SK-N-SH (cell line): ENCODE measurements around the gene IDI2. TPM values are rescaled to one million over a fixed set of nuclear protein-coding genes. Genes with fewer than 3 reads are reported as not detected.

Experiments
- CTCF ChIA-PET: fragments of 300-600, 350-600 bp; formaldehyde crosslinking; extraction: SDS; loops from one replicate; lab custom pipeline; 2021; lab: Yijun Ruan, JAX
- POLR2A ChIA-PET: fragments of 350-600 bp; sonication (Branson Sonifier 250); formaldehyde crosslinking; extraction: SDS; loops from one replicate; lab custom pipeline; 2020; ENCODE audit warnings: antibody characterized with exemption, inconsistent platforms; lab: Yijun Ruan, JAX
- DNase-seq: peaks from one replicate; pipeline ENCODE4 v3.0.0; 2012
- H2AFZ ChIP-seq: fragments of 200-600 bp; sonication (generic); 2 replicates; pipeline ENCODE4 v1.8.1; 2016; ENCODE audit warnings: antibody characterized with exemption, mild to moderate bottlenecking, low read depth
- H3F3A ChIP-seq: fragments of 200-600 bp; sonication (generic); replicated peaks from 2 replicates; pipeline ENCODE3; 2016; ENCODE audit warnings: antibody characterized with exemption, mild to moderate bottlenecking; ENCODE audit not compliant: insufficient read depth
- H3K27ac ChIP-seq, 2 experiments: fragments of 200-500 bp in 1 of 2; fragments of 200-600 bp in 1 of 2; sonication (Bioruptor generic) in 1 of 2; sonication (generic), shearing (Covaris generic) in 1 of 2; 2 replicates each; pipeline versions ENCODE4 v1.5.1 to v1.6.1; 2014 to 2016; ENCODE audit warnings: low read depth in 2 of 2, inconsistent platforms in 1 of 2, low read length in 1 of 2, mild to moderate bottlenecking in 1 of 2, mixed read lengths in 1 of 2
- H3K27me3 ChIP-seq: fragments of 200-600 bp; sonication (generic), shearing (Covaris generic); 2 replicates; pipeline ENCODE4 v1.6.1; 2016; ENCODE audit warnings: mixed run types; ENCODE audit not compliant: insufficient read depth
- H3K36me3 ChIP-seq, 2 experiments: fragments of 200-500 bp in 1 of 2; fragments of 200-600 bp in 1 of 2; sonication (Bioruptor generic) in 1 of 2; sonication (generic) in 1 of 2; replicated peaks in 1 of 2; 2 replicates each; pipeline versions ENCODE3 to v1.5.1; 2014 to 2016; ENCODE audit warnings: low read length in 1 of 2, mild to moderate bottlenecking in 1 of 2; ENCODE audit not compliant: insufficient read depth in 2 of 2, control insufficient read depth in 1 of 2
- H3K4me1 ChIP-seq, 2 experiments: fragments of 200-500 bp in 1 of 2; fragments of 200-600 bp in 1 of 2; sonication (Bioruptor generic) in 1 of 2; sonication (generic), shearing (Covaris generic) in 1 of 2; 2 replicates each; pipeline versions ENCODE4 v1.5.1 to v1.6.1; 2014 to 2016; ENCODE audit warnings: low read depth in 1 of 2, low read length in 1 of 2, mixed run types in 1 of 2; ENCODE audit not compliant: insufficient read depth in 2 of 2, control insufficient read depth in 1 of 2
- H3K4me2 ChIP-seq: fragments of 200-600 bp; sonication (generic), shearing (Covaris generic); 2 replicates; pipeline ENCODE4 v1.6.1; 2017; ENCODE audit warnings: mixed run types
- H3K4me3 ChIP-seq, 2 experiments: fragments of 200-500 bp in 1 of 2; fragments of 200-600 bp in 1 of 2; sonication (Bioruptor generic) in 1 of 2; sonication (generic), shearing (Covaris generic) in 1 of 2; 2 replicates each; pipeline versions ENCODE4 v1.5.1 to v1.8.1; 2014 to 2016; ENCODE audit warnings: low read depth in 2 of 2, inconsistent platforms in 1 of 2, low read length in 1 of 2, mild to moderate bottlenecking in 1 of 2, mixed read lengths in 1 of 2, moderate library complexity in 1 of 2
- H3K79me2 ChIP-seq: fragments of 200-600 bp; sonication (generic); 2 replicates; pipeline ENCODE4 v1.8.1; 2017; ENCODE audit warnings: mild to moderate bottlenecking; ENCODE audit not compliant: insufficient read depth
- H3K9ac ChIP-seq: fragments of 200-600 bp; sonication (generic); 2 replicates; pipeline ENCODE4 v1.6.1; 2017; ENCODE audit warnings: mixed run types
- H3K9me2 ChIP-seq: fragments of 200-600 bp; sonication (generic); 2 replicates; pipeline ENCODE4 v1.6.1; 2017; ENCODE audit warnings: mixed run types
- H3K9me3 ChIP-seq: fragments of 200-600 bp; sonication (generic); 2 replicates; pipeline ENCODE4 v1.6.1; 2017; ENCODE audit warnings: mixed run types, mild to moderate bottlenecking, moderate library complexity
- H4K20me1 ChIP-seq: fragments of 200-600 bp; sonication (generic); 2 replicates; pipeline ENCODE4 v1.6.1; 2017; ENCODE audit warnings: mild to moderate bottlenecking, mixed run types; ENCODE audit not compliant: insufficient read depth
- CHD2 ChIP-seq: fragments of 150-350 bp; IDR thresholded peaks from 2 replicates; pipeline ENCODE4 v1.6.1; 2018; ENCODE audit warnings: low read length; ENCODE audit not compliant: partially characterized antibody
- EZH2phosphoT487 ChIP-seq: fragments of 200-600 bp; sonication (generic); IDR thresholded peaks from 2 replicates; pipeline ENCODE4 v1.6.1; 2017; ENCODE audit warnings: low read depth, mixed run types, mild to moderate bottlenecking, antibody characterized with exemption, moderate library complexity, borderline replicate concordance
- FOSL2 ChIP-seq: IDR thresholded peaks from 2 replicates; pipeline ENCODE4 v1.4.0; 2012; ENCODE audit warnings: low read depth, mild to moderate bottlenecking, moderate library complexity, borderline replicate concordance
- FOXJ3 ChIP-seq: sonication (generic); formaldehyde crosslinking; IDR thresholded peaks from 2 replicates; pipeline ENCODE4 v1.5.1; 2020; ENCODE audit warnings: mild to moderate bottlenecking, missing genetic modification reagents
- FOXM1 ChIP-seq: IDR thresholded peaks from 2 replicates; pipeline ENCODE4 v1.4.0; 2012; ENCODE audit warnings: low read depth, mild to moderate bottlenecking
- GABPA ChIP-seq: IDR thresholded peaks from 2 replicates; pipeline ENCODE4 v1.4.0; 2012; ENCODE audit warnings: low read depth, mild to moderate bottlenecking
- GATA2 ChIP-seq: sonication (generic); formaldehyde crosslinking; IDR thresholded peaks from 2 replicates; pipeline ENCODE4 v1.5.0; 2020; ENCODE audit warnings: mild to moderate bottlenecking, missing genetic modification reagents
- IRF3 ChIP-seq: fragments of 150-350 bp; IDR thresholded peaks from 2 replicates; pipeline ENCODE4 v1.6.1; 2016; ENCODE audit warnings: mild to moderate bottlenecking, low read depth, low read length
- MEF2A ChIP-seq: IDR thresholded peaks from 2 replicates; pipeline ENCODE4 v1.4.0; 2012; ENCODE audit warnings: low read depth, borderline replicate concordance
- MXI1 ChIP-seq: IDR thresholded peaks from 2 replicates; pipeline ENCODE4 v1.6.1; 2012; ENCODE audit warnings: mild to moderate bottlenecking, low read depth, low read length, improper control_type of control experiment
- NFIC ChIP-seq: IDR thresholded peaks from 2 replicates; pipeline ENCODE4 v1.4.0; 2012; ENCODE audit warnings: borderline replicate concordance
- NRF1 ChIP-seq: IDR thresholded peaks from 2 replicates; pipeline ENCODE4 v1.6.1; 2012; ENCODE audit warnings: low read depth, mild to moderate bottlenecking, low read length
- RAD21 ChIP-seq: IDR thresholded peaks from 2 replicates; pipeline ENCODE4 v1.6.1; 2012; ENCODE audit warnings: mild to moderate bottlenecking, low read length
- RFX5 ChIP-seq: IDR thresholded peaks from 2 replicates; pipeline ENCODE4 v1.6.1; 2012; ENCODE audit warnings: mild to moderate bottlenecking, improper control_type of control experiment, low read length
- RXRA ChIP-seq: IDR thresholded peaks from 2 replicates; pipeline ENCODE4 v1.4.0; 2012; ENCODE audit warnings: low read depth, mild to moderate bottlenecking, borderline replicate concordance
- TCF12 ChIP-seq: IDR thresholded peaks from 2 replicates; pipeline ENCODE4 v1.4.0; 2012
- TEAD4 ChIP-seq: IDR thresholded peaks from 2 replicates; pipeline ENCODE4 v1.4.0; 2012; ENCODE audit warnings: mild to moderate bottlenecking, borderline replicate concordance; ENCODE audit not compliant: insufficient read depth
- USF2 ChIP-seq: fragments of 150-350 bp; IDR thresholded peaks from 2 replicates; pipeline ENCODE4 v1.6.1; 2017; ENCODE audit warnings: antibody characterized with exemption, low read length, low read depth, borderline replicate concordance
- YY1 ChIP-seq: IDR thresholded peaks from 2 replicates; pipeline ENCODE4 v1.4.0; 2012; ENCODE audit warnings: low read depth, mild to moderate bottlenecking
- WGBS: methylation state at CpG from one replicate; pipeline ENCODE4 v1.1.6; 2017; ENCODE audit warnings: low lambda C conversion rate; 5-methylcytosine and 5-hydroxymethylcytosine counted together
- polyA plus RNA-seq, 3 experiments: library from polyadenylated mRNA; depleted of rRNA; stranded (reverse); fragments of >200 nt; gene quantifications; 2 replicates each; pipeline ENCODE4 v1.2.3, GENCODE V29; 2012
- TF ChIP-seq, protein P1 (sequence below): IDR thresholded peaks from 2 replicates; pipeline ENCODE4 v1.4.0; 2012; ENCODE audit warnings: low read depth, borderline replicate concordance
- TF ChIP-seq, protein P2 (sequence below): IDR thresholded peaks from 2 replicates; pipeline ENCODE4 v1.4.0; 2012; ENCODE audit warnings: low read depth, borderline replicate concordance

IDI2 gene
- polyA plus RNA-seq, 1 of the 3 experiments (the other 2 are of a cell fraction): not detected

- H3K79me2 ChIP-seq: peaks cover 96% of the 10 kb centered on the region
- H3K9me3 ChIP-seq: no peaks in the 10 kb centered on the region
- H3K4me1 ChIP-seq: peaks cover 0 to 5% of the 10 kb centered on the region in 2 experiments; a peak in 1 of 4 replicates
- ChIA-PET POLR2A (no interaction called here), CTCF (no interaction called here)
- no peak overlapping the region for H3K4me2 ChIP-seq
- H3K4me3 ChIP-seq: no peak overlapping the region
- H3K9me2 ChIP-seq: no peaks in the 10 kb centered on the region
- H3K27me3 ChIP-seq: no peaks in the 10 kb centered on the region
- TF ChIP-seq MEF2A: no peak
- TF ChIP-seq FOXJ3: no peak
- TF ChIP-seq RXRA: no peak
- no peak for TF ChIP-seq USF2
- TF ChIP-seq NFIC: no peak
- TF ChIP-seq FOXM1: no peak
- TF ChIP-seq MXI1: no peak
- TF ChIP-seq RFX5: no peak
- TF ChIP-seq FOSL2: no peak
- TF ChIP-seq, protein P1, sequence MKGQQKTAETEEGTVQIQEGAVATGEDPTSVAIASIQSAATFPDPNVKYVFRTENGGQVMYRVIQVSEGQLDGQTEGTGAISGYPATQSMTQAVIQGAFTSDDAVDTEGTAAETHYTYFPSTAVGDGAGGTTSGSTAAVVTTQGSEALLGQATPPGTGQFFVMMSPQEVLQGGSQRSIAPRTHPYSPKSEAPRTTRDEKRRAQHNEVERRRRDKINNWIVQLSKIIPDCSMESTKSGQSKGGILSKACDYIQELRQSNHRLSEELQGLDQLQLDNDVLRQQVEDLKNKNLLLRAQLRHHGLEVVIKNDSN: no peak
- TF ChIP-seq TCF12: no peak
- no peak for TF ChIP-seq GABPA
- no peak for TF ChIP-seq EZH2phosphoT487
- TF ChIP-seq RAD21: no peak
- TF ChIP-seq GATA2 (CRISPR knock-in tag): no peak
- TF ChIP-seq NRF1: no peak
- WGBS: 86% methylated on average over 16 of the region's 19 CpGs
- peaks cover 85 to 95% of the 10 kb centered on the region in 2 experiments for H3K36me3 ChIP-seq
- H3K9ac ChIP-seq: no peak overlapping the region
- peaks cover 35% of the 10 kb centered on the region for H4K20me1 ChIP-seq
- no peak for DNase-seq
- H3K27ac ChIP-seq: no peak overlapping the region
- peaks cover 3% of the 10 kb centered on the region for H3F3A ChIP-seq
- H2AFZ ChIP-seq: no peak overlapping the region
Observed at GRCh38 chr10:997266-998022, 28.2 kb downstream of the IDI2 start.

DNA sequence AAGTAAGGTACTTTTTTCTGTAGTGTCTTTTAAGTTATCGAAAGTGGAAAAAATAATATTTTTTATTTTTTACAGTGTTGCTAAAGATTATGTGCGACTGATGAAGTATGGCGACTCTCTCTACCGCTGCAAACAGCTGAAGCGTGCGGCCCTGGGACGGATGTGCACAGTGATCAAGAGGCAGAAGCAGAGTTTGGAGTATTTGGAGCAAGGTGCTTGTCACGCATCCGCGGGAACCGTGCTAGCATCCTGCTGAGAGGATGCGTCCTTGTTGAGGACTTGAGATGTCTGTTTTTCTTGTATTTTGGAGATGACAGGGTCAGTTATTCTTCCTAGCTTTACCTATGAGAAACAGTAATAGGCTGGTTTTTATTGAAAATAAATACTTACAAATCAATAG lies 29.6 kb downstream of the IDI2 start:
- Histone ChIP-seq H3K4me1 (peaks cover 0 to 5% of the 10 kb centered on the region in 2 experiments; a peak in 1 of 4 replicates), H3K4me2 (no peak overlapping the region), H3K36me3 (peaks cover 77 to 86% of the 10 kb centered on the region in 2 experiments), H3K27me3 (no peaks in the 10 kb centered on the region), H3K4me3 (no peak overlapping the region), H3K79me2 (peaks cover 96% of the 10 kb centered on the region), H3K9ac (no peak overlapping the region), H3K9me3 (no peaks in the 10 kb centered on the region), H3F3A (peaks cover 3% of the 10 kb centered on the region), H3K27ac (no peak overlapping the region; a peak in 1 of 4 replicates), H4K20me1 (peaks cover 40% of the 10 kb centered on the region), H3K9me2 (no peaks in the 10 kb centered on the region), H2AFZ (no peak overlapping the region)
- ChIA-PET POLR2A (no interaction called here), CTCF (no interaction called here)
- WGBS: 99% methylated on average over 12 of the region's 12 CpGs
- no peak for DNase-seq
- TF ChIP-seq GABPA (no peak), IRF3 (no peak), RAD21 (no peak), CHD2 (no peak), GATA2 (CRISPR knock-in tag) (no peak), YY1 (no peak), NFIC (no peak), MEF2A (no peak), TEAD4 (no peak), TCF12 (no peak), RXRA (no peak), NRF1 (no peak)
- TF ChIP-seq, protein P1: no peak
- TF ChIP-seq, protein P2, sequence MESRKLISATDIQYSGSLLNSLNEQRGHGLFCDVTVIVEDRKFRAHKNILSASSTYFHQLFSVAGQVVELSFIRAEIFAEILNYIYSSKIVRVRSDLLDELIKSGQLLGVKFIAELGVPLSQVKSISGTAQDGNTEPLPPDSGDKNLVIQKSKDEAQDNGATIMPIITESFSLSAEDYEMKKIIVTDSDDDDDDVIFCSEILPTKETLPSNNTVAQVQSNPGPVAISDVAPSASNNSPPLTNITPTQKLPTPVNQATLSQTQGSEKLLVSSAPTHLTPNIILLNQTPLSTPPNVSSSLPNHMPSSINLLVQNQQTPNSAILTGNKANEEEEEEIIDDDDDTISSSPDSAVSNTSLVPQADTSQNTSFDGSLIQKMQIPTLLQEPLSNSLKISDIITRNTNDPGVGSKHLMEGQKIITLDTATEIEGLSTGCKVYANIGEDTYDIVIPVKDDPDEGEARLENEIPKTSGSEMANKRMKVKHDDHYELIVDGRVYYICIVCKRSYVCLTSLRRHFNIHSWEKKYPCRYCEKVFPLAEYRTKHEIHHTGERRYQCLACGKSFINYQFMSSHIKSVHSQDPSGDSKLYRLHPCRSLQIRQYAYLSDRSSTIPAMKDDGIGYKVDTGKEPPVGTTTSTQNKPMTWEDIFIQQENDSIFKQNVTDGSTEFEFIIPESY: no peak
